CD14-positive monocyte (primary cell): ENCODE results near the gene LARP1B. TPM values are rescaled to one million over a fixed set of nuclear protein-coding genes. Genes with fewer than 3 reads are reported as not detected.
"Not testable (repeated sequence)": the region's sequence is repeated elsewhere in the genome, so short reads cannot be mapped to it uniquely, and the experiment has no call there.

Experiments used
- DNase-seq, 3 donors: peaks; one replicate each; pipeline ENCODE4 v3.0.0-alpha.2; 2011 to 2022
- H2AFZ ChIP-seq: 2 replicates; pipeline ENCODE4 v1.6.0; 2012; ENCODE audit warnings: mild to moderate bottlenecking, low read depth, low read length, inconsistent platforms; ENCODE audit not compliant: insufficient read depth, poor library complexity, severe bottlenecking
- H3K27ac ChIP-seq, 2 donors: 1 replicate in 1 of 2; 2 replicates in 1 of 2; pipeline ENCODE4 v1.5.1; 2012 to 2013; ENCODE audit warnings: low read length in 2 of 2, control low read depth in 1 of 2, inconsistent platforms in 1 of 2, low read depth in 1 of 2, mild to moderate bottlenecking in 1 of 2
- H3K27me3 ChIP-seq, 2 donors: one replicate each; pipeline versions ENCODE4 v1.6.0 to v1.6.1; 2011 to 2013; ENCODE audit warnings: low read length in 2 of 2; ENCODE audit not compliant: control insufficient read depth in 2 of 2, insufficient read depth in 2 of 2
- H3K36me3 ChIP-seq, 2 donors: replicated peaks in 1 of 2; 1 replicate in 1 of 2; 2 replicates in 1 of 2; pipeline versions ENCODE4 v1.5.1 to v1.6.1; 2012 to 2013; ENCODE audit warnings: low read length in 2 of 2, control low read depth in 1 of 2, inconsistent platforms in 1 of 2, mild to moderate bottlenecking in 1 of 2; ENCODE audit not compliant: insufficient read depth in 2 of 2, control insufficient read depth in 1 of 2
- H3K4me1 ChIP-seq, 2 donors: 1 replicate in 1 of 2; 2 replicates in 1 of 2; pipeline versions ENCODE4 v1.5.1 to v1.6.1; 2012 to 2013; ENCODE audit warnings: low read length in 2 of 2, control low read depth in 1 of 2, inconsistent platforms in 1 of 2, mild to moderate bottlenecking in 1 of 2, moderate library complexity in 1 of 2; ENCODE audit not compliant: insufficient read depth in 2 of 2, control insufficient read depth in 1 of 2
- H3K4me2 ChIP-seq: replicated peaks from 2 replicates; pipeline ENCODE3; 2012; ENCODE audit warnings: low read length, moderate library complexity, mild to moderate bottlenecking; ENCODE audit not compliant: poor library complexity, severe bottlenecking; ENCODE audit errors: extremely low read depth
- H3K4me3 ChIP-seq, 3 experiments: fragments of 200-600 bp in 1 of 3; sonication (generic) in 1 of 3; replicated peaks in 1 of 3; 1 replicate in 2 of 3; 2 replicates in 1 of 3; pipeline ENCODE4 v1.5.1; 2011 to 2013; ENCODE audit warnings: low read length in 3 of 3, mild to moderate bottlenecking in 3 of 3, control low read depth in 2 of 3, low read depth in 2 of 3, inconsistent platforms in 1 of 3, moderate library complexity in 1 of 3
- H3K79me2 ChIP-seq: 2 replicates; pipeline ENCODE4 v1.6.0; 2012; ENCODE audit warnings: mild to moderate bottlenecking, control low read depth, inconsistent platforms, low read length, moderate library complexity; ENCODE audit not compliant: insufficient read depth
- H3K9ac ChIP-seq: 2 replicates; pipeline ENCODE4 v1.6.0; 2017; ENCODE audit warnings: low read length, mild to moderate bottlenecking; ENCODE audit not compliant: insufficient read depth, poor library complexity, severe bottlenecking
- H3K9me3 ChIP-seq, 2 donors: replicated peaks in 1 of 2; 1 replicate in 1 of 2; 2 replicates in 1 of 2; pipeline versions ENCODE4 v1.5.1 to v1.6.1; 2012 to 2013; ENCODE audit warnings: low read length in 2 of 2, control low read depth in 1 of 2; ENCODE audit not compliant: control insufficient read depth in 1 of 2, insufficient read depth in 1 of 2
- H4K20me1 ChIP-seq: 2 replicates; pipeline ENCODE4 v1.6.0; 2012; ENCODE audit warnings: mild to moderate bottlenecking, low read length, control low read depth, moderate library complexity; ENCODE audit not compliant: insufficient read depth
- H3K27ac Mint-ChIP-seq, 7 donors: one replicate each; pipeline ENCODE4 v1.8.0; 2020; ENCODE audit warnings: mild to moderate bottlenecking in 7 of 7, mixed read lengths in 7 of 7, moderate library complexity in 6 of 7, inconsistent platforms in 2 of 7
- H3K27me3 Mint-ChIP-seq, 3 donors: one replicate each; pipeline ENCODE4 v1.8.0; 2021 to 2022; ENCODE audit warnings: low read depth in 3 of 3, mild to moderate bottlenecking in 3 of 3, mixed read lengths in 3 of 3, moderate library complexity in 3 of 3, inconsistent platforms in 1 of 3
- H3K36me3 Mint-ChIP-seq, 2 donors: one replicate each; pipeline ENCODE4 v1.8.0; 2020; ENCODE audit warnings: mixed read lengths in 2 of 2, inconsistent platforms in 1 of 2, mild to moderate bottlenecking in 1 of 2
- H3K4me1 Mint-ChIP-seq: one replicate; pipeline ENCODE4 v1.8.0; 2020; ENCODE audit warnings: mild to moderate bottlenecking, mixed read lengths
- H3K4me3 Mint-ChIP-seq, 2 donors: one replicate each; pipeline ENCODE4 v1.8.0; 2020; ENCODE audit warnings: mild to moderate bottlenecking in 2 of 2, mixed read lengths in 2 of 2, moderate library complexity in 1 of 2
- H3K9me3 Mint-ChIP-seq, 7 donors: one replicate each; pipeline ENCODE4 v1.8.0; 2020 to 2022; ENCODE audit warnings: mixed read lengths in 7 of 7, mild to moderate bottlenecking in 6 of 7, moderate library complexity in 6 of 7, inconsistent platforms in 2 of 7
- WGBS: methylation state at CpG from one replicate; pipeline ENCODE4 v1.1.5; 2013; ENCODE audit warnings: missing lambda C conversion rate; ENCODE audit not compliant: insufficient coverage; 5-methylcytosine and 5-hydroxymethylcytosine counted together
- intact Hi-C, 2 donors: fragments of 100-400 bp; cut with micrococcal nuclease; formaldehyde crosslinking; loops; one replicate each; pipeline versions ENCODE4 v1.15.0 to v1.15.1; 2023
- polyA plus RNA-seq, 3 donors: library from polyadenylated mRNA; depleted of rRNA in 1 of 3; unstranded in 2 of 3; stranded (reverse) in 1 of 3; fragments of 300-500 nt in 2 of 3; fragments of >200 nt in 1 of 3; fragmentation: Illumina TruSeq in 2 of 3; gene quantifications; 1 replicate in 2 of 3; 2 replicates in 1 of 3; pipeline ENCODE4 v1.2.3, GENCODE V29; 2012 to 2021
- TF ChIP-seq, protein P1 (sequence below): fragments of 200-600 bp; IDR thresholded peaks from one replicate; pipeline ENCODE4 v1.8.0; 2022; ENCODE audit warnings: antibody characterized with exemption, mild to moderate bottlenecking

Gene LARP1B
- polyA plus RNA-seq, 3 donors: 3.0 to 5.7 (median 3.7) TPM

GRCh38 chr4:128068918-128069317, 7.8 kb downstream of the LARP1B start:
- H3K27me3 Mint-ChIP-seq: peaks cover 0 to 1% (median 0%) of the 10 kb centered on the region in 3 donors
- Histone ChIP-seq H3K9ac (no peak overlapping the region), H3K27ac (no peak overlapping the region), H4K20me1 (no peaks in the 10 kb centered on the region), H3K4me2 (no peak overlapping the region), H3K4me1 (no peaks in the 10 kb centered on the region), H3K4me3 (no peak overlapping the region), H3K79me2 (peaks cover 60% of the 10 kb centered on the region), H3K27me3 (no peaks in the 10 kb centered on the region), H2AFZ (no peak overlapping the region), H3K36me3 (no peaks in the 10 kb centered on the region), H3K9me3 (no peaks in the 10 kb centered on the region)
- no peak for DNase-seq
- no peak overlapping the region for H3K27ac Mint-ChIP-seq
- peaks cover 0 to 4% (median 0%) of the 10 kb centered on the region in 7 donors for H3K9me3 Mint-ChIP-seq
- peaks cover 0 to 3% of the 10 kb centered on the region in 2 donors for H3K36me3 Mint-ChIP-seq
- intact Hi-C loops: loop anchor here in 1 of 2 donors (10.0 kb wide), 2 partner anchors 104 to 1026 kb away; partner anchors contain the start of genes ABHD18, C4orf33, MFSD8 and SCLT1
- TF ChIP-seq, protein P1, sequence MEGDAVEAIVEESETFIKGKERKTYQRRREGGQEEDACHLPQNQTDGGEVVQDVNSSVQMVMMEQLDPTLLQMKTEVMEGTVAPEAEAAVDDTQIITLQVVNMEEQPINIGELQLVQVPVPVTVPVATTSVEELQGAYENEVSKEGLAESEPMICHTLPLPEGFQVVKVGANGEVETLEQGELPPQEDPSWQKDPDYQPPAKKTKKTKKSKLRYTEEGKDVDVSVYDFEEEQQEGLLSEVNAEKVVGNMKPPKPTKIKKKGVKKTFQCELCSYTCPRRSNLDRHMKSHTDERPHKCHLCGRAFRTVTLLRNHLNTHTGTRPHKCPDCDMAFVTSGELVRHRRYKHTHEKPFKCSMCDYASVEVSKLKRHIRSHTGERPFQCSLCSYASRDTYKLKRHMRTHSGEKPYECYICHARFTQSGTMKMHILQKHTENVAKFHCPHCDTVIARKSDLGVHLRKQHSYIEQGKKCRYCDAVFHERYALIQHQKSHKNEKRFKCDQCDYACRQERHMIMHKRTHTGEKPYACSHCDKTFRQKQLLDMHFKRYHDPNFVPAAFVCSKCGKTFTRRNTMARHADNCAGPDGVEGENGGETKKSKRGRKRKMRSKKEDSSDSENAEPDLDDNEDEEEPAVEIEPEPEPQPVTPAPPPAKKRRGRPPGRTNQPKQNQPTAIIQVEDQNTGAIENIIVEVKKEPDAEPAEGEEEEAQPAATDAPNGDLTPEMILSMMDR: peak; percentile 23
- no peak overlapping the region for H3K4me3 Mint-ChIP-seq
- H3K4me1 Mint-ChIP-seq: no peaks in the 10 kb centered on the region
- no CpG with 5 or more reads among the region's 3 CpGs for WGBS

- Histone ChIP-seq H3K27me3 (no peaks in the 10 kb centered on the region), H3K27ac (no peak overlapping the region), H3K4me1 (no peaks in the 10 kb centered on the region), H3K9ac (no peak overlapping the region), H3K36me3 (peaks cover 13 to 40% of the 10 kb centered on the region in 2 donors), H2AFZ (no peak overlapping the region), H3K4me2 (no peak overlapping the region), H3K9me3 (no peaks in the 10 kb centered on the region), H3K79me2 (peaks cover 9% of the 10 kb centered on the region), H4K20me1 (no peaks in the 10 kb centered on the region), H3K4me3 (no peak overlapping the region)
- intact Hi-C loops: no loop called here
- TF ChIP-seq, protein P1: no peak
- Mint-ChIP-seq H3K4me3 (no peak overlapping the region), H3K9me3 (peaks cover 0 to 3% (median 0%) of the 10 kb centered on the region in 7 donors), H3K36me3 (peaks cover 25 to 48% of the 10 kb centered on the region in 2 donors), H3K27me3 (peaks cover 0 to 2% (median 0%) of the 10 kb centered on the region in 3 donors), H3K4me1 (no peaks in the 10 kb centered on the region), H3K27ac (no peak overlapping the region)
- no CpG with 5 or more reads among the region's 4 CpGs for WGBS
- DNase-seq: no peak
Measured at GRCh38 chr4:128076464-128076863, 15.4 kb downstream of the LARP1B start.

- H3K27ac Mint-ChIP-seq, H3K4me3 ChIP-seq, H3K27me3 ChIP-seq, H3K4me1 Mint-ChIP-seq, H4K20me1 ChIP-seq, H3K9ac ChIP-seq, H3K27me3 Mint-ChIP-seq, H3K4me3 Mint-ChIP-seq, H3K79me2 ChIP-seq, H3K4me1 ChIP-seq, H3K27ac ChIP-seq, H3K9me3 ChIP-seq, H2AFZ ChIP-seq, H3K4me2 ChIP-seq, intact Hi-C loops, H3K9me3 Mint-ChIP-seq, DNase-seq: not testable (repeated sequence)
- WGBS: no CpG with 5 or more reads among the region's 6 CpGs
- peaks cover 27 to 65% of the 10 kb centered on the region in 2 donors for H3K36me3 Mint-ChIP-seq
- H3K36me3 ChIP-seq: peaks cover 21 to 49% of the 10 kb centered on the region in 2 donors
Measured at GRCh38 chr4:128095293-128095692, 34.2 kb downstream of the LARP1B start.
